Loucy (cell line): ENCODE data around the gene SDF2L1.

Experiments
- EZH2phosphoT487 ChIP-seq: fragments of 200-600 bp; IDR thresholded peaks from 2 replicates; pipeline ENCODE4 v1.6.1; 2018; ENCODE audit warnings: antibody characterized with exemption, mild to moderate bottlenecking, moderate library complexity, borderline replicate concordance
- TF ChIP-seq, protein P1 (sequence below): fragments of 200-600 bp; sonication (generic); conservative IDR thresholded peaks from 2 replicates; pipeline ENCODE4 v1.5.1; 2014; ENCODE audit warnings: mild to moderate bottlenecking, antibody characterized with exemption, low read length

DNA sequence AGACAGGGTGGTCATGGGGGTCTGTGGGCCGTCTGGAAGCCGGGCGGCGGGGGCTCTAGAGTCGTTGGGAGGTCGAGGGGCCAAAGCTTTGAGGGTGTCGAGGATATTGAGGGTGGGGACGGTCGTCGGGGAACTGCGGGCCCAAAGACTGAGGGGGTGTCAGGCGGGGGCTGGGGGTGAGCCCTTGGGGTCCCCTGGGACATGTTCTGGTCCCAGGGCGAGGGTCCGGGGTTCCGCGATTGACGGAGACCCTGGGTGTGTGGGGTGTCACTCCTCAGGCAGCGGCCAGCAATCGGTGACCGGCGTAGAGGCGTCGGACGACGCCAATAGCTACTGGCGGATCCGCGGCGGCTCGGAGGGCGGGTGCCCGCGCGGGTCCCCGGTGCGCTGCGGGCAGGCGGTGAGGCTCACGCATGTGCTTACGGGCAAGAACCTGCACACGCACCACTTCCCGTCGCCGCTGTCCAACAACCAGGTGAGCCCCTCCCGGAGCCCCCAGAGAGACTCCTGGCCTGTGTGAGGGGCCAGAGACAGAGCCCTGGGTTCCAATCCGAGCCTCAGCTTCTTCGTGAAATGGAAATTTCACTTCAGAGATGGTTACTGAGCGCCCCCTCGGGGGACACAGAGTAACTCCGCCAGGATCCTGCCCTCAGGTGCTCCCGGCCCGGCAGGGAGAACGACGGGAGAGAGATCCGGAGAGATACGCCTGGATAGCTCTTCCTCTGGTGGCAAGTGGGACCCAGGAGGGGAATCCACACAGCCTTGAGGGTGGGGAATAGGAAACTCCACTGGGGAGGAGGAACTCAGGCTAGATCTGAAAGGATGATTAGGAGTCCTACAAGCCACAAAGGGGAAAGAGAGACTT is 714 bp downstream of the SDF2L1 start:
- TF ChIP-seq, protein P1, sequence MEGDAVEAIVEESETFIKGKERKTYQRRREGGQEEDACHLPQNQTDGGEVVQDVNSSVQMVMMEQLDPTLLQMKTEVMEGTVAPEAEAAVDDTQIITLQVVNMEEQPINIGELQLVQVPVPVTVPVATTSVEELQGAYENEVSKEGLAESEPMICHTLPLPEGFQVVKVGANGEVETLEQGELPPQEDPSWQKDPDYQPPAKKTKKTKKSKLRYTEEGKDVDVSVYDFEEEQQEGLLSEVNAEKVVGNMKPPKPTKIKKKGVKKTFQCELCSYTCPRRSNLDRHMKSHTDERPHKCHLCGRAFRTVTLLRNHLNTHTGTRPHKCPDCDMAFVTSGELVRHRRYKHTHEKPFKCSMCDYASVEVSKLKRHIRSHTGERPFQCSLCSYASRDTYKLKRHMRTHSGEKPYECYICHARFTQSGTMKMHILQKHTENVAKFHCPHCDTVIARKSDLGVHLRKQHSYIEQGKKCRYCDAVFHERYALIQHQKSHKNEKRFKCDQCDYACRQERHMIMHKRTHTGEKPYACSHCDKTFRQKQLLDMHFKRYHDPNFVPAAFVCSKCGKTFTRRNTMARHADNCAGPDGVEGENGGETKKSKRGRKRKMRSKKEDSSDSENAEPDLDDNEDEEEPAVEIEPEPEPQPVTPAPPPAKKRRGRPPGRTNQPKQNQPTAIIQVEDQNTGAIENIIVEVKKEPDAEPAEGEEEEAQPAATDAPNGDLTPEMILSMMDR = peak; percentile 73
- no peak for TF ChIP-seq EZH2phosphoT487
